ENCODE results near the gene MDH1B. TPM values are rescaled to one million over a fixed set of nuclear protein-coding genes. Genes with fewer than 3 reads are reported as not detected.

The MDH1B gene
- total RNA-seq, 2 experiments from 2014 or later = 0.19 to 0.28 TPM

- CTCF ChIA-PET (ENCODE audit: unreplicated experiment) = interaction anchor here (0.8 kb wide), 1 partner anchor 9 kb away, joined by 3 read pairs; no protein-coding TSS in a partner anchor
- DNase-seq (ENCODE audit: low spot score) = no peak
- no peak overlapping the region for H3K4me2 ChIP-seq (ENCODE audit: low read length)
- peaks cover 84% of the 10 kb centered on the region for H3K36me3 ChIP-seq (ENCODE audit: insufficient read depth, low read length)
- no peaks in the 10 kb centered on the region for H3K9me2 ChIP-seq (ENCODE audit: insufficient read depth, low read length)
- H3K4me3 ChIP-seq (ENCODE audit: low read depth, low read length, poor library complexity, severe bottlenecking) = no peak overlapping the region
- no peak overlapping the region for H3K27ac ChIP-seq (ENCODE audit: low read depth, low read length, poor library complexity, severe bottlenecking)
- H4K20me1 ChIP-seq (ENCODE audit: insufficient read depth, low read length) = no peaks in the 10 kb centered on the region
- no peaks in the 10 kb centered on the region for H3K4me1 ChIP-seq (ENCODE audit: insufficient read depth, low read length, poor library complexity, severe bottlenecking)
- no peaks in the 10 kb centered on the region for H3K9me3 ChIP-seq (ENCODE audit: low read length)
- BruUV-seq (replicated peaks) = no TSS peak
- POLR2A ChIA-PET = interaction anchor here (0.6 to 1.1 kb wide), 3 partner anchors 9 to 25 kb away, joined by 3 to 5 read pairs (median 3); partner anchors contain the start of gene FASTKD2
- intact Hi-C loops (cut with micrococcal nuclease; ENCODE audit: unreplicated experiment) = no loop called here
- H3K79me2 ChIP-seq (ENCODE audit: insufficient read depth, low read depth, low read length) = no peaks in the 10 kb centered on the region
- TF ChIP-seq CTCF (conservative IDR thresholded peaks at IDR 0.05; ENCODE audit: low read length) (no peak), EZH2phosphoT487 (IDR thresholded peaks at IDR 0.05; ENCODE audit: borderline replicate concordance, low read depth, low read length) (no peak)
- H2AFZ ChIP-seq (ENCODE audit: low read length) = no peak overlapping the region
These were observed 25.3 kb upstream of the MDH1B start for GRCh38 chr2:206790311-206790935.

- H3K4me1 ChIP-seq (ENCODE audit: insufficient read depth, low read length, poor library complexity, severe bottlenecking) = no peaks in the 10 kb centered on the region
- no peak for DNase-seq (ENCODE audit: low spot score)
- ChIA-PET POLR2A (interaction anchor here (0.6 to 1.1 kb wide), 3 partner anchors 11 to 711 kb away, joined by 3 to 4 read pairs (median 3); no protein-coding TSS in a partner anchor), CTCF (ENCODE audit: unreplicated experiment) (no interaction called here)
- H3K79me2 ChIP-seq (ENCODE audit: insufficient read depth, low read depth, low read length) = no peaks in the 10 kb centered on the region; the same call in 1 of the 2 replicates
- no peak overlapping the region for H3K4me2 ChIP-seq (ENCODE audit: low read length)
- H4K20me1 ChIP-seq (ENCODE audit: insufficient read depth, low read length) = no peaks in the 10 kb centered on the region
- intact Hi-C loops (cut with micrococcal nuclease; ENCODE audit: unreplicated experiment) = no loop called here
- TF ChIP-seq EZH2phosphoT487 (IDR thresholded peaks at IDR 0.05; ENCODE audit: borderline replicate concordance, low read depth, low read length) = no peak
- no peak overlapping the region for H3K27ac ChIP-seq (ENCODE audit: low read depth, low read length, poor library complexity, severe bottlenecking)
- H3K9me3 ChIP-seq (ENCODE audit: low read length) = peaks cover 13% of the 10 kb centered on the region; the same call in 1 of the 2 replicates
- BruUV-seq (replicated peaks) = no TSS peak
- no peak overlapping the region for H3K4me3 ChIP-seq (ENCODE audit: low read depth, low read length, poor library complexity, severe bottlenecking)
- no peak overlapping the region for H2AFZ ChIP-seq (ENCODE audit: low read length)
- H3K9me2 ChIP-seq (ENCODE audit: insufficient read depth, low read length) = no peaks in the 10 kb centered on the region
- peaks cover 97% of the 10 kb centered on the region for H3K36me3 ChIP-seq (ENCODE audit: insufficient read depth, low read length)
These were observed 19.6 kb upstream of the MDH1B start for GRCh38 chr2:206784559-206785353.

GRCh38 chr2:206783718-206784117 lies 18.6 kb upstream of the MDH1B start:
- no TSS peak for BruUV-seq (replicated peaks)
- intact Hi-C loops (cut with micrococcal nuclease; ENCODE audit: unreplicated experiment) = no loop called here
- ChIA-PET CTCF (ENCODE audit: unreplicated experiment) (interaction anchor here (0.7 kb wide), 1 partner anchor 34 kb away, joined by 3 read pairs; no protein-coding TSS in a partner anchor), POLR2A (interaction anchor here (1.1 kb wide), 1 partner anchor 10 kb away, joined by 3 read pairs; no protein-coding TSS in a partner anchor)
- H3K79me2 ChIP-seq (ENCODE audit: insufficient read depth, low read depth, low read length) = no peaks in the 10 kb centered on the region; the same call in 1 of the 2 replicates
- H3K36me3 ChIP-seq (ENCODE audit: insufficient read depth, low read length) = peaks cover 97% of the 10 kb centered on the region
- TF ChIP-seq EZH2phosphoT487 (IDR thresholded peaks at IDR 0.05; ENCODE audit: borderline replicate concordance, low read depth, low read length) = no peak
- TF ChIP-seq CTCF (conservative IDR thresholded peaks at IDR 0.05; ENCODE audit: low read length) = peak; percentile 61
- no peak overlapping the region for H2AFZ ChIP-seq (ENCODE audit: low read length)
- no peak overlapping the region for H3K27ac ChIP-seq (ENCODE audit: low read depth, low read length, poor library complexity, severe bottlenecking)
- no peaks in the 10 kb centered on the region for H3K4me1 ChIP-seq (ENCODE audit: insufficient read depth, low read length, poor library complexity, severe bottlenecking)
- peaks cover 20% of the 10 kb centered on the region; the same call in 1 of the 2 replicates for H3K9me3 ChIP-seq (ENCODE audit: low read length)
- H3K9me2 ChIP-seq (ENCODE audit: insufficient read depth, low read length) = no peaks in the 10 kb centered on the region
- H4K20me1 ChIP-seq (ENCODE audit: insufficient read depth, low read length) = no peaks in the 10 kb centered on the region
- H3K4me3 ChIP-seq (ENCODE audit: low read depth, low read length, poor library complexity, severe bottlenecking) = no peak overlapping the region
- no peak overlapping the region for H3K4me2 ChIP-seq (ENCODE audit: low read length)
- no peak for DNase-seq (ENCODE audit: low spot score)
